Myocyte (in vitro differentiated cells): ENCODE results near the gene SDE2. TPM values are rescaled to one million over a fixed set of nuclear protein-coding genes. Genes with fewer than 3 reads are reported as not detected.
"Not testable (repeated sequence)": the region's sequence is repeated elsewhere in the genome, so short reads cannot be mapped to it uniquely, and the experiment has no call there.

Experiments
- DNase-seq: peaks from one replicate; pipeline ENCODE4 v3.0.0-alpha.2; 2012; ENCODE audit warnings: low read depth
- polyA plus RNA-seq: library from polyadenylated mRNA; unstranded; fragments of >200 nt; gene quantifications from one replicate; pipeline ENCODE4 v1.2.1, GENCODE V29; 2012; ENCODE audit warnings: missing spikeins
- total RNA-seq: library from RNA; depleted of rRNA; stranded (reverse); fragments of >200 nt; gene quantifications from 2 replicates; pipeline ENCODE4 v1.2.3, GENCODE V29; 2014

The SDE2 gene
- 29.2 and 31.0 TPM in 2 replicates for total RNA-seq
- 8.5 TPM for polyA plus RNA-seq

DNA sequence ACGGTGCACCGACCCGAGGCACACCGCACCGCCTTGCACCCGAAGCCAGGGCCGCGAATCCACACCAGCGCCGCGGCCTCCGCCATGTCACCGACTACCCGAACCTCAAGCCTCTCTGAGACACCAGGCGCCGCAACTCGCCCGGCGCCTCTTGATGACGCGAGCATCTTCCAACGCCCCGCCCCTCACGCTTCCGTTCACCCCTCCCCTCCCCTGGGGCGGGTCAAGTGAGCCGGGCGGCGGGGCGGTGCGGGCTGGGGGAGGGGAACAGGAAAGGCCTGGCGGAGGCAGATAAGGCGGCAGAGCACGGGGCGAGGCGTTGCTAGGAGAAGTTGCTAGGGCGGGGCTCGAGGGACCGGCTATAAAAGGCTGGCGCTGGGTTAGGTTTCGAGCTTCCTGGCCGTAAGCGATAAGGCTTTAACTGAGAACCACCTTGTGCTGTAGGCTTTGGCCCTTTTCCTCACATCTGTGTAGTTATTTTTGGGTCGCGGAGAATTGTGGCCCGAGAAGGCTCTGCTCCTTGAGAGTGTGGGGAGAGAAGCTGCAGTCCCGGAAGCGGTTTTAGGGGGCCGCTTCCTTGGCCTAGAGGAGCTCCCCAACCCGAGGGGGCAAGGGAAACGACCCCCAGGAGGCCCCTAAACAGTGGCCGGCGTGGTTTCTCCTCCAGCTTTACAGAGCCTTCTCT, at the start of gene SDE2:
SDE2 (minus strand) TSS at position 117 of the 685 bp plus-strand sequence; CDS start at position 86, 31 bp downstream.
- peak; percentile 99 for DNase-seq

DNA sequence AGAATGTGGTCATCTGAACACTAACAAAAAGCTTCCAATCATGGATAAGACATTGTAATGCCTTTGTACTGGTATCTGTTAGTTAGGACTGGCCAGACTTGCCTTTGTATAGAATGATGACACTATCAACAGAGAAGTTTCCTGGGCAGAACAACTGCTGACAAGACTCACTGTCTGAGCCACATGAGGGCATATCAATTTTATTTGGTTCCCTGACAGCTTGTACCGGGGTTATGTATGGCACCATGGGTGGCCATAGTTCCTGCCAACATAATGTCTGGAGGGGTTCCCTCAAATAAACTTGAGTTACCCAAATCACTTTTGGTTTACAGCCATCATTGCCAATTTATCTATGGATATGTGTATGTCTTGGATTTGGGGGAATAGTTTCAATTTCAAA, 49.7 kb upstream of the SDE2 start:
- DNase-seq: peak; percentile 23

DNA sequence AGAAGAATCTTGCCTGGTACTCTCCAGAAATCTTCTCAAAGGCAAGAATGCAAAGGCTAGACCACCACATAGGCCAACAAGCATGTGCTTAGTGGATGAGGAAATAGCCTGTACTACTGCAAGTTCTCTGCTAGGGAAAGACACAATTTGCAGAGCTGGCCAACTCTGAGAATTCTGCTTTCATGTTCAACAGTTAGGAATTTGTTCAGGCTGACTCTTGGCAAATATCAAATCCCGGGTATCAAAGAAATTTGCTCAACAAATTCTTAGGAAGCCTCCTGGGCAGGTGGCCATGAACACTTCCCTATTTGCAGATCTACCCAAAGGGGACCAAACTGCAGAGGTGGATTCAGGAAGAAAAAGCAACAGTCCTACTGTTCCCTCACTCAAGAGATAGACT, 48.4 kb upstream of the SDE2 start:
- DNase-seq: no peak

DNA sequence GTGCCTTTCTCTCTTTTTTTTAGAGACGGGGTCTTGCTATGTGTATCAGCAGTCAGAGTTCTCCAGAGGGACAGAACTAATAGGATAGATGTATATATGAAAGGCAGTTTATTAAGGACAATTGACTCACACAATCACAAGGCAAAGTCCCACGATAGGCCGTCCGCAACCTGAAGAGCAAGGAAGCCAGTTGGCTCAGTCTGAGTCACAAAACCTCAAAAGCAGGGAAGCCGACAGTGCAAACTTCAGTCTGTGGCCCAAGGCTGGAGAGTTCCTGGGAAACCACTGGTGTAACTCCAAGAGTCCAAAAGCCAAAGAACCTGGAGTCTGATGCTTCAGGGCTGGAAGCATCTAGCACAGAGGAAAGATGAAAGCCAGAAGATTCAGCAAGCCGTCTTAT, 47.1 kb upstream of the SDE2 start:
- peak; percentile 88 for DNase-seq

DNA sequence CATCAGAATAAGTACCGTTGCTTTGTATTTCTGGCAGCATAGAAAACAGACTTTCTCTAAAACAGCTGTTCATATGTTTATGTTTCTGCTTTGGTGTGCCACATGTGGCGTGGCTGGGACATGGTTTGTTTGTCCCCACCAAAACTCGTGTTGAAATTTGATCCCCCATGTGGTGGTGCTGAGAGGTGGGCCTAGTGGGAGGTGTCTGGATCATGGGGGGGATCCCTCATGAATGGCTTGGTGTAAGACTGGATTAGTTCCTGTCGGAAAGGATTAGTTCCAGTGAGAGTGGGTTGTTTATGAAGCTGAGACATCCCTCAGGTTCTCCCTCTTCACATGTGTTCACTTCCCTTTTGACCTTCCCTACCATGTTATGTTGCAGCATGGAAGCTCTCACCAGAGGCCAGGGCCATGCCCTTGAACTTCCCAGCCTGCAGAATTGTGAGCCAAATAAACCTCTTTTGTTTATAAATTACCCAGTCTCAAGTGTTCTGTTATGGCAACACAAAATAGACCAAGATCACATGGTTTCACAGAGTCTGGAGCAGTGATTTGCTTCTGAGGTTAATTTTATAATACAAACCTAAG, 45.5 kb upstream of the SDE2 start:
- no peak for DNase-seq

DNA sequence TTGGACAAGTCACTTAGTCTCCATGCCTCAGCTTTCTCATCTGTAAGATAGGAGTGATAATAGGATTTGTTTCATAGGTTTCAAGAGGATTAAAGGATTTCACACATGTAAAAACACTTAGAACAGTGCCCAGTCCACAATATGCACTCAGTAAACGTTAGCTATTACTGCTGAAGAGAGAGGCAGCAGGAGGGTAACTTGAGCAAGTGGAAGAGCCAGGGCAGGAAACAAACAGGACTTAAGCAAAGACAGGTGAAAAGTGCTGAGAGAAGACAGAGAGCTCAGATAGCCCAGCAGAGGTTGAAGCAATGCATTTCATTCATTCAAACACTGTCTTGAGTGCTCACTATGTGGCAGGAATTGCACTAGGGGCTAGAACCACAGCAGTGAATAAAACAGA, 42.3 kb upstream of the SDE2 start:
- DNase-seq: no peak

DNA sequence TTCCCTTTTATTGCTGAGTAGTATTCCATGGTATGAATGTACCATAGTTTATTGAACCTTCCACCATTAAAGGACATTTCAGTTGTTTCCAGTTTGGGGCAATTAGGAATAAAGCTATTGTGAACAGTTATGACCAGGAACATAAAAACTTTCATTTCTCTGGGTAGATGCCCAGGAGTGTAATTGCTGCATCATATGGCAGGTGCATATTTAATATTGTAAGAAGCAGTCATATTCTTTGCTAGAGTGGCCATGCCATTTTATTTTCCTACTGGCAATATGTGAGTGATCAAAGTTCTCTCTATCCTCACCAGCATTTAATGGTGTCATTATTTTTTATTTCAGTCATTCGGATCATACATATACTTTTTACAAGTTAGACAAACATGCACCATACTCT, 39.5 kb upstream of the SDE2 start:
- DNase-seq: no peak

DNA sequence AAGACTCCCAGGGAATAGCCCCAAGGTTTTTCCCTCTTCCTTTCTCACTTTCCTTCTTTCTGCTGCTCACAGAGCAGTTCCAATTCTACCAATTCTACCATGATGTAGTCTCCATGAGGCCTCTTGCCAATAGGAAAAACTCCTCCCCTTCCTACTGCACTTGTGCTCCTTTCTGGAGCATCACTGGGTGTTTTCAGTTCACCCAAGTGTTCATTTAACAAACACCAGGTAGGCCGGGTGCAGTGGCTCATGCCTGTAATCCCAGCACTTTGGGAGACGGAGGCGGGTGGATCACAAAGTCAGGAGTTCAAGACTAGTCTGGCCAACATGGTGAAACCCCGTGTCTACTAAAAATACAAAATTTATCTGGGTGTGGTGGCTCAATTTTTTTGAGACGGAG, 36.8 kb upstream of the SDE2 start:
- DNase-seq: no peak

DNA sequence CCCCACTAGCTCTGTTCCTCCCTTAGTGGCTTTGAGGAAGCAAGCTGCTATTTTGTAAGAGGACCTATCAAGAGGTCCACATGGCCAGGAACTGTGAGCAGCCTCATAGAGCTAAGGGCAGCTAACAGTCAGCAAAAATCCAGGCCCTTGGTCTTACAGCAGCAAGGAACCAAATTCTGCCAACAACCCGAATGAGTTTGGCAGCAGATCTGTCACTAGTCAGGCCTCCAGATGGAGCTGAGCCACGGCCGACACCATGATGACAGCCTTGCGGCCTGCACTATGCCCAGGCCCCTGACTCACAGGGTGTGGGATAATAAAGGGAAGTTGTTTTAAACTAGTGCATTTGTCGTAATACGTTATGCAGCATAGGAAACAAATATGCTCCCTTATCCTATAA, 35.3 kb upstream of the SDE2 start:
- peak; percentile 85 for DNase-seq

DNA sequence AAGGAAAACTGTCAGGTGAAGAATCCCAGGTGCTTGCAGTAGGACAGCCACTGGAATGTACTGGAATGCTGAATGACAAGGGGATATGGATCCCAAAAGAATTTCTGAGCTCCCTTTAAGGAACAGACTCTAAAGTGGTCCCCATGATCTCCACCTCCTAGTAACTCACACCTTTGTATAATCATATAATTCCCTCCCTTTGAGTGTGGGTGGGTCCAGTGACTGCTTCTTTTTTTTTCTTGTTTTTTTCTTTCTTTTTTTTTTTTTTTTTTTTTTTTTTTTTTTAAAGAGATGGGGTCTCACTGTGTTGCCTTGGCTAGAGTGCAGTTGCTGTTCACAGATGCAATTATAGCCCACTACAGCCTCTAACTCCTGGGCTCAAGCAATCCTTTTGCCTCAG, 34.8 kb upstream of the SDE2 start:
- no peak for DNase-seq

DNA sequence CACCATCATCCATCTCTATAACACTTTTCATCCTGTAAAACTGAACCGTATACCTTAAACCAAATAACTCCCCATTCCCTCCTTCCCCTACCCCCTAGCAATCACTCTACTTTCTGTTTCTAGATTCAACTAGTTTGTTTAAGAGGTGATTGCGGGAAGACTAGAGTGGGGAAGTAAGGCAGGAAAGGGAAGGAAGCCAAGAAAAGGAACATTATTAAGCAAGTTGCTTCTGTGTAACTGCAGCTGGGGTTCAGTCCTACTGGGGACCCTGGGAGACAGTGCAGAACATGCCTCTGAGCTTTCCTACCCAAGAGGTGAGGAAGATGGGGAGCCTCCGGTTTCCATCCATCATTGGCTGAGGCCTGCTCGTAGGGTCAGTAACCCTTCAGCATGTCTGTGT, 34.4 kb upstream of the SDE2 start:
- DNase-seq: no peak

DNA sequence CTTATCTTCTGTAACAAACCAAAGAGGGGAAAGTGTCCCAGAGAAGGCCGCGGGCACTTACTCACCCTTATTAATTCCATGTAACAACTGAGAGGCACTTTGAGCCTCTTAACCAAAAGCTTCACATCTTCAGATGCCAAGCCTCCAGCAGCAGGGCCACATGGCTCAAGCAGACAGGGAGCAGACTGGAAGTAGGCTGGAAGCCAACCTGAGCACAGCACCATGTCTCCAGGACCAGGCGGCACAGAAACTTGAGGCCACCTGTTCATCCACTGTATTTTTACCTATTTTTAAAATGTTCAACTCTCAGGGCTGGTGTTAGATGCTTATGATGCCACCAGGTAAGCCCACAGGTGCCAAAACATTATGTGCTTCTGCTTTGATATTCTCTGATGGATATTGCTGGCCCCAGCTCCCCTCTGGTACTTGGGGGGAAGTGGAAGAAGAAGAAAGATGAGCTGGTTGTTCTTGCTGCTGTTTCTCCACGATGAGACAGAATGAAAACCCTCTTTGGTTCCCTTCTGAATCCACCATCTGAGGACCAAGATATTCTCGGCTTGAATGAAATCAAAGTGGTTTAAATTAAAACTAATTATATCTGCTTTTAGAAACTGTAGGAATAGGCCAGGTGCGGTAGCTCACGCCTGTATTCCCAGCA, 30.6 kb upstream of the SDE2 start:
- DNase-seq: no peak

DNA sequence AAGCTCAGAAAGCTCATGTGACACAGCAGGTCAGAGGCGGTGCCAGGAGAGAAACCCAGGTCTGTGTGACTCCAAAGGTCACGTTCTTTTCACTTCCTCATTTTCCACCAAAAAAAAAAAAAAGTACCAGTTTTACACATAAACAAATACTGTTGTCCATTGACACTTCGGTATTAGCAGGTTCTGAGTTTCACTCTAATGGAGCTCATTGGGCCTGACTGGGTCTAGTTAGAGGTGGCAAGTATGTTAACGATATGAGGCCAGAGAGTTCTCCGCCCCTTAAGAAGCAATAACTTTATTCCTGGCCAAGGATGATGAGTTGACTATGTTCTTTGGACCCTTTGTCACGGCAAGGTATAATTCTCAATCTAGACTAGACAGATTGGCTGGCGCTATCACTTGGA, 30.0 kb upstream of the SDE2 start:
- DNase-seq: no peak

DNA sequence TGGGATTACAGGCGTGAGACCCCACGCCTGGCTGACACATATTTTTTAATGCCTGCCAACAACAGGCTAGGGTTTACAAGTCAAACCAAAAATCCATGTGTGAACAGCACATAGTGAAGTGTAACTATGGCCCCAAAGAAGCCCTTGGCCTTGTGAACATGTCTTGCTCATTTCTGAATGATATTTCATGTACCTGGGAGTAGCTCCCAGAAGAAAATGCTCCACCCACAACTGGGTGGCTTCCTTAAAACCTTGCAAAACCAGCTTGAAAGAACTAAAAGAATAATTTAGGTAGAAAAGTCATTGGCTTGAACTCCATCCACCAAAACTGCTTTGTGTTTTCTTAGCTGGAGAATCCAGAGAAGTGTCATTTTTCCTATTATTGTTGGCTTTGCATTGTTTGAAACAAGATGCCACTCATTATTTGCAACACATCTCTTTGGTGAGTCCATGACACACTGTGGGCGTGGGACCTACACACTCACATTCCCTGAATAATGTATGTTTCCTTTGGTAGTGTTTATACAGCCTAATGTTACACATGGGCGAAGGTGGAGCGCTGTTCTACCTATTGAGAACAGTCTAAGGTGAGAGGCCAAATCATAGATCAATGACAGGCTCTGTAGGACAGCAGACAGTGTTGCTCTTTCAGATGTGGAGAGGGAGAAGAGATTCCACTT, 28.5 kb upstream of the SDE2 start:
- no peak for DNase-seq

DNA sequence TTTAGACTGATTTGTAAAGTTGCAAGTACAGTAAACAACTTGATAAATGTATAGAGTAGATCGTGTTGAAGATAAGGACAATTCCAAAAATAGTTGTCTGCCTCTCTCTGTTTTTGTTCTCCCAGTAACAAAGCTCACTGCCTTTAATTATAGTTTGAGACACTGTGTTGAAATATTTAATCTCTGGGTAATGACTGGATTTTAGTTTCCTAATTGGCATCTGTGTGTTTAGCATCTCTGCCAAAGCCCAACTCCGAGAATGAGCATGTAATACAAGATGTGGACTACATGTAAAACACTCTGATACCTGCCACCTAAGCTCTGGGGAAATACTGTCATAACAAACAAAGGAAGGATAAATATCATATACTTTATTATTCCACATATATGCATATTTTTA, 27.7 kb upstream of the SDE2 start:
- no peak for DNase-seq

DNA sequence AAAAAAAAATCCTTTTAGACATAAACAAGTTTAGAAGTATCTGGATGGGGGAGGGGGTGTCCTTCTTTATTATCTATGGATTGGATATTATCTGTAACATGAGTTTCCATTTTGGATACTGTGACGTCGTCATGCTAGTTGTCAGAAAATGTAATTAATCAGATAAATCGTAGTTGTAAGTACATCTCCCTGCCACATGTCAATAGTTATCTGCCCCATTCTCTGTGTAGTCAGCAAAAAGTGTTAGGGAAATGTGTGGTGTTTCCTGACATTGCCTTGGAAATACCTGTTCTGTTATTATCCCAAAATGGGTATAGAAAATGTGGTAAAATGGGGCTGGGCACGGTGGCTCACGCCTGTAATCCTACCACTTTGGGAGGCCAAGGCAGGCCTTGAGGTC, 24.6 kb upstream of the SDE2 start:
- DNase-seq: no peak

DNA sequence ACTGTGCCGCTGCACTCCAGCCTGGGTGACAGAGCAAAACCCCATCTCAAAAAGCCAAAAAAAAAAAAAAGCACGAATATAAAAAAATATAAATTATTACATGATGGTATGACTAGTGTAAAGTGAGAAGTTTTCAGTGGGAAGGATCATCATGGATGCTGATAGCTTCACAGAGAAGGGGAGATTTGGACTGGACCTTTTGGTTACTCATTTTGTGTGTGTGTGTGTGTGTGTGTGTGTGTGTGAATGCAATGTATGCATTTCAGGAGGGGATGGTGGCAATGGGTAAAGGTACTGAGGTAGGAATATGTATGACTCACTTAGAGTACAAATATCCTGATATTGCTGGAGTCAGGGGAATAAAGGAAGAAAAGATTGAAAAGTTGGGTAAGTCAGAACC, 22.7 kb upstream of the SDE2 start:
- DNase-seq: no peak

DNA sequence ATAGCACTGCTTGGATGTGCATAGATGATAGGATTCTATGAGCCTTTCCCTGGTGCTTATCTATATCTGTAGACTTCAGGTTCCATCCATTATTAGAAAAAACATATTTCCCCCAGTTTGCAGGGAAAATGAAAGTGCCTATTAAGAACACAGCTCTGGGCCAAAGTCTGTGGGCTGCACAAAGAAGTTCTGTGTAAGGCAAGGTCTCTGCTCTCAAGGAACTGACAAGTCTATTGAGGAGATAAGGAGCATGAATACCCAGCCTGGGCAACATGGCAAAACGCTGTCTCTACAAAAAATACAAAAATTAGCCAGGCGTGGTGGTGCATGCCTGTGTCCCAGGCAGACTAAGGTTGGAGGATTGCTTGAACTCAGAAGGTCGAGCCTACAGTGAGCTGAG, 22.3 kb upstream of the SDE2 start:
- no peak for DNase-seq

DNA sequence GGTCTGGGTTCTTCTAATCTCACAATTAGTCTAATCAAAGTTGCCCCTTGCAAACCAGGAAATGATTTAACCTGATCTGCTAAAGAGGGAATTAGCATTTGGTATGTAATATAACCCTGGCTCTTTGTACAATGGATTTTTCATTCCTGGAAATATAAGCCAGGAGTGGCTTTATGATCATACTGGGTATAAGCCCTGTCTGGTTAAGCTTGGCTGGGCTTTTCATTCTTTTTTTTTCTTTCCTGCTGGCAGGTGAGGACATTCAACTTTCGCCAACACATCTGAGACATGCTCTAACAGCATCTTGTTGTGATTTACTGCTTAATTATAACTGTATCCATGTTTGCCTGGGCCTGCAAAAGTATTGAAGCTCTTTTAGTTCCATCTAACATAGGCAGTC, 20.4 kb upstream of the SDE2 start:
- DNase-seq: no peak

DNA sequence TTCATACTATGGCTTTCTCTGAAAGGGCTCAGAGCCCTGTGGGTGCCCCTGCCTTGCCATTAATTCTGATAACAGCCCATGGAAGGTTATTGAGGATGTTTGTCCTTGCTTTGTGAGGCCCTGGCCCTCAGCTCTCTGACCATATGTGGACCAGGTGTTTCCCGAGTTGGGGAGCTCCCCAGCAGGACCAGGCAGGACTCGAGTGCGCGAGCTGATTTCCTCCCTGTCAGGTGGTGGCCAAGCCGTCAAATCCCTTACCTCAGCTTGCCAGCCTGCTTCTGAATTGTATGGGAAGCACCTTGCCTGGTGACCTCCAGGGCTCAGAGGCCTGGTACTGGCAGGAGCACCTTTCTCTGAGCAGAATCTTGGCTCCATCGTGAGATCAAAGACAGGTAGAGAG, 17.9 kb upstream of the SDE2 start:
- no peak for DNase-seq

DNA sequence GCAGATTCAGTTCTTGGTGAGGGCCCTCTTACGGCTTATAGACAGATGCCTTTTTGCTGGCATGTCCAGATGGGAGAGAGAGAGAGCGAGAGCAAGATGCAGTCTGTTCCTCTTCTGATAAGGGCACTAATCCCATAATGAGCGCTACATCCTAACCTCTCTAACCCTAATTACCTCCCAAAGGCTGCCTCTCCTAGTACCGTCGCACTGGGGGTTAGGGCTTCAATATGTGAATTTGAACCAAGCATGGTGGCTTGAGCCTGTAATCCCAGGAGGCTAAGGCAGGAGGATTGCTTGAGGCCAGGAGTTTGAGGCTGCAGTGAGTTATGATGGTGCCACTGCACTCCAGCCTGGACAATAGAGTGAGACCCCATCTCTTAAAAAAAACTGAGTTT, 10.5 kb upstream of the SDE2 start:
- no peak for DNase-seq

DNA sequence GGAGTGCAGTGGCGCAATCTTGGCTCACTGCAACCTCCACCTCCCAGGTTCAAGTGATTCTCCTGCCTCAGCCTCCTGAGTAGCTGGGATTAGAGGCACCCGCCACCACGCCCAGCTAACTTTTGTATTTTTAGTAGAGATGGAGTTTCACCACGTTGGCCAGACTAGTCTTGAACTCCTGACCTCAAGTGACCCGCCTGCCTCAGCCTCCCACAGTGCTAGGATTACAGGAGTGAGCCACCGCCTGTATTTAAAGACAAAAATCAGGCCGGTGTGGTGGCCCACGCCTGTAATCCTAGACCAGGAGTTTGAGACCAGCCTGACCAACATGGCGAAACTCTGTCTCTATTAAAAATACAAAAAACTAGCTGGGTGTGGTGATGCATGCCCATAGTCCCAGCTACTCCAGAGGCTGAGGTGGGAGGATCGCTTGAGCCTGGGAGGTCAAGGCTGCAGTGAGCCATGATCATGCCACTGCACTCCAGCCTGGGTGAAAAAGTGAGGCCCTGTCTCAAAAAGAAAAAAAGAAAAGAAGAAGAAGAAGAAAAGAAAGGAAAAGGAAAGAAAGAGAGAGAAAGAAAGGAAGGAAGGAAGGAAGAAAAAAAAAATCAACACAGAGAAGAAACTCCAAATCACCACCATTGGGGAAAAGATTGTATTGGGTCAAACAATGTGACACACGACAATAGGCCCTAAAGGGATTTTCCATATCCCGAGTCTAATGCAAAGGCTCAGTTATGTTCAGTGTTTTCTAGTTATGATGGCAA, 8.2 kb upstream of the SDE2 start:
- DNase-seq: not testable (repeated sequence)
